ACC112 (cell line): ENCODE data around the gene DYDC1.

Experiments
- H2AFZ ChIP-seq: fragments of 200-600 bp; sonication (generic); one replicate; pipeline ENCODE4 v1.6.0; 2017; ENCODE audit warnings: antibody characterized with exemption, low read length; ENCODE audit not compliant: unreplicated experiment
- H3K27ac ChIP-seq: fragments of 200-600 bp; sonication (generic); 2 replicates; pipeline ENCODE4 v1.5.1; 2014; ENCODE audit warnings: low read depth, mild to moderate bottlenecking, antibody characterized with exemption, low read length, moderate library complexity
- H3K27me3 ChIP-seq: fragments of 200-600 bp; sonication (generic); 2 replicates; pipeline ENCODE4 v1.6.1; 2014; ENCODE audit warnings: mild to moderate bottlenecking, antibody characterized with exemption, low read length, moderate library complexity, mixed read lengths; ENCODE audit not compliant: insufficient read depth
- H3K36me3 ChIP-seq: fragments of 200-600 bp; sonication (generic); 2 replicates; pipeline ENCODE4 v1.6.1; 2016; ENCODE audit warnings: mild to moderate bottlenecking, antibody characterized with exemption, low read length, moderate library complexity, mixed read lengths; ENCODE audit not compliant: insufficient read depth
- H3K4me1 ChIP-seq: fragments of 200-600 bp; sonication (generic); one replicate; pipeline ENCODE4 v1.6.1; 2016; ENCODE audit warnings: low read length, mixed read lengths; ENCODE audit not compliant: insufficient read depth, unreplicated experiment, control insufficient read depth
- H3K4me3 ChIP-seq: fragments of 200-600 bp; sonication (generic); 2 replicates; pipeline ENCODE4 v1.5.1; 2014; ENCODE audit warnings: mild to moderate bottlenecking, low read depth, low read length
- H3K79me2 ChIP-seq: fragments of 200-600 bp; sonication (generic); one replicate; pipeline ENCODE4 v1.6.0; 2016; ENCODE audit warnings: low read length; ENCODE audit not compliant: control insufficient read depth, unreplicated experiment, insufficient read depth

The DYDC1 gene

DNA sequence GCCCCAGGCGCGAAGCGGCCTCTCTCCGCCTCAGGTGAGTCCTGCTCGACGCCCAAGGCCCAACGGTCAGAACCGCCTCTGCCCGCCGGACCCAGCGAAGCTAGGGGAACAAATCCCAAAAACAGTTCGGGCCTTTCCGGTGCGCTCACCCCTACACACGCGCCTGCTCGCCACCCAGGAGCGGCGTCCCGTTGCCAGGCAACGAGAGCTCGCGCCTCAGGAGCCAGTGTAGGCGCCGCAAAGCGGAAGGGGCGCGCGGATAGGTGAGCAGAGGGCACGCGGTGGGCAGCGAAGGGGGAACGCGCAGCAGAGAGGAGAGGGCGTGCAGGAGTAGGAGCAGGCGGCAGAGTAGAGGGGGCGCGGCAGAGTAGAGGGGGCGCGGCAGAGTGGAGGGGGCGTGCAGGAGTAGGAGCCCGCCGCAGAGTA is at the start of gene DYDC1, which contains the start of gene DYDC2:
DYDC1 (minus strand) TSS at position 193 of the 426 bp plus-strand sequence. CDS start 4,154 bp downstream, outside the sequence.
DYDC2 (plus strand) TSS at position 219 of the 426 bp plus-strand sequence. CDS start 5,663 bp downstream, outside the sequence.
- Histone ChIP-seq H3K79me2 (no peaks in the 10 kb centered on the region), H3K27me3 (peaks cover 54% of the 10 kb centered on the region), H3K27ac (no peak within 1 kb of the TSS), H3K4me1 (no peaks in the 10 kb centered on the region), H3K4me3 (no peak within 1 kb of the TSS), H3K36me3 (no peaks in the 10 kb centered on the region), H2AFZ (no peak within 1 kb of the TSS)

DNA sequence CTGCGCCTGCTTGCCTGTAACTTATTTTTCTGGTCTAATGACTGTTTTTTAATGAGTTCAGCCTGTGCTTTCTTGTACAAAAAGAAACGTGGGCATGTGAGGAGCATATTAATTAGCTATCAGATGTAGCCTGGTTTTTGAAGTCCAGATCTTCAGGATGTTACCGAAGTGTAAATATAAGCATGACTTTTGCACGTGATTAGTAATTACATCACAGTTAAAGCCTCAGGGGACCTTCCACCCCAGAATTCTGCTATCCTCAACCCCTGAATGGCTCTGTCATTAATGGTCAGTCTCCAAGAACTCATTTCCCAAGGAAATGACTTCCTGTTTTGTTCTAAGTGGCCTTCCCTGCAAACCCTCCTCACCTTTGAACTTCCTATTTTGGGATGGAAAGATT is 49.6 kb upstream of the DYDC1 start:
- H3K4me1 ChIP-seq: no peaks in the 10 kb centered on the region
- H3K27me3 ChIP-seq: peaks cover 61% of the 10 kb centered on the region
- no peak overlapping the region for H3K4me3 ChIP-seq
- H2AFZ ChIP-seq: no peak overlapping the region
- H3K36me3 ChIP-seq: no peaks in the 10 kb centered on the region
- H3K79me2 ChIP-seq: no peaks in the 10 kb centered on the region
- H3K27ac ChIP-seq: no peak overlapping the region

DNA sequence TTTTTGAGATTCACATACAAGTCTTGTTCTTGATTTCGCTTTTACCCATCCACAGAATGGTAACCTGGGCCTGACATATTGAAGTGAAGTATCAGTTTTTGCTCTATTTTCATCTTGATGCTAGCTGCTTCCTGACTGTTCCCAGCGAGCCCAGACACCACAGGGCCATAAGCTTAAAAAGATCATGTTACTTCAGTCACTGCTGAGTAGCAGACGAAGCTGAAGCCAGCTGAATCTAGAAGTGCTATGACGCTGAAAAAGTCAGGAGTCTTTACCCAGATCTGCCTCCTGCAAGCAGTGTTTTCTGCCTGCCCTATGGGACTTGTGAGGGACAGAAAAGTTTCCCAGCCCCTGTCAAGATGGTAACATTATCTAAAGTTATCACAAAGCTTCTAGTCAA is 49.1 kb upstream of the DYDC1 start:
- peaks cover 59% of the 10 kb centered on the region for H3K27me3 ChIP-seq
- H3K4me3 ChIP-seq: no peak overlapping the region
- no peaks in the 10 kb centered on the region for H3K4me1 ChIP-seq
- no peaks in the 10 kb centered on the region for H3K36me3 ChIP-seq
- no peaks in the 10 kb centered on the region for H3K79me2 ChIP-seq
- no peak overlapping the region for H2AFZ ChIP-seq
- H3K27ac ChIP-seq: no peak overlapping the region

DNA sequence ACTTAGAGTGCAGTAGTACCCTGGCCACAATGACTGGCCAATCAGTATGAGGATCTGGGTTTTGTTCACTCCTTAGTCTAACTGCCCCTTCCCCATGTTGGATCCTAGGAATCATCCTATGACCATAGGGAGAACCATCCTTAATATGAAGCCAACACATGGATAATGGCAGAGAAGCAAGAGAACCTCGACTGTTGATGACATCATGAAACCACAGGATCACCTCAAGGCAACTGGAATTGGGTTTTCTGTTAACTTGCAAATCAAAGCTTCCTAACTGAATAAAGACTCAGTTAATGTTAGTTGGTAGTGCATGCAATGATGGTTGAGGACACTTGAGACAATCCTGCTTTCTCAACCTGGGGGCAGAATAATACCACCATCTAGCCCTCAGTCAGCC is 48.5 kb upstream of the DYDC1 start:
- H3K4me3 ChIP-seq: no peak overlapping the region
- no peaks in the 10 kb centered on the region for H3K4me1 ChIP-seq
- H3K79me2 ChIP-seq: no peaks in the 10 kb centered on the region
- H2AFZ ChIP-seq: no peak overlapping the region
- peaks cover 54% of the 10 kb centered on the region for H3K27me3 ChIP-seq
- no peaks in the 10 kb centered on the region for H3K36me3 ChIP-seq
- no peak overlapping the region for H3K27ac ChIP-seq

GRCh38 chr10:80400136-80400804 is 43.7 kb upstream of the DYDC1 start:
- Histone ChIP-seq H2AFZ (no peak overlapping the region), H3K27me3 (peaks cover 23% of the 10 kb centered on the region), H3K36me3 (no peaks in the 10 kb centered on the region), H3K4me3 (no peak overlapping the region), H3K4me1 (no peaks in the 10 kb centered on the region), H3K79me2 (no peaks in the 10 kb centered on the region), H3K27ac (no peak overlapping the region)

DNA sequence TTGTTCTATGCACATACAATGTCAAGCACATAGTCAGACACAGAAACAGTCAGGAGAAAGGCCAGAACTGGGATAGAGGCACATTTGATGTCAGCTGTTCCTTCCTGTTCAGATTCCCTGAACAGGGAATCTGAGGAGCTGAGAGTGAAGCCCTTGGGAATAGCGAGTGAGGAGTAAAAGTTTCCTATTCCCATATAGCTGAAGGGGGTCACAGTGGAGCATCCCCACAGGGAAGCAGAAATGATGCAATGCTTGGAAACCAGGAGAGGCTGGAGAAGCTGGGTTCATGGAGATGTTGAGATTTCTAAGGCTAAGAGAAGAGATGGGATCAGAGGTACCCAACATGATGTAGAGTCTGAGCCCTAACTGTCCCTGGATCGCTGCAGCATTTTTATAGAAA is 40.5 kb upstream of the DYDC1 start:
- H3K27me3 ChIP-seq: peaks cover 19% of the 10 kb centered on the region
- H3K4me1 ChIP-seq: no peaks in the 10 kb centered on the region
- no peaks in the 10 kb centered on the region for H3K79me2 ChIP-seq
- no peak overlapping the region for H3K4me3 ChIP-seq
- H3K36me3 ChIP-seq: no peaks in the 10 kb centered on the region
- H3K27ac ChIP-seq: no peak overlapping the region
- no peak overlapping the region for H2AFZ ChIP-seq

DNA sequence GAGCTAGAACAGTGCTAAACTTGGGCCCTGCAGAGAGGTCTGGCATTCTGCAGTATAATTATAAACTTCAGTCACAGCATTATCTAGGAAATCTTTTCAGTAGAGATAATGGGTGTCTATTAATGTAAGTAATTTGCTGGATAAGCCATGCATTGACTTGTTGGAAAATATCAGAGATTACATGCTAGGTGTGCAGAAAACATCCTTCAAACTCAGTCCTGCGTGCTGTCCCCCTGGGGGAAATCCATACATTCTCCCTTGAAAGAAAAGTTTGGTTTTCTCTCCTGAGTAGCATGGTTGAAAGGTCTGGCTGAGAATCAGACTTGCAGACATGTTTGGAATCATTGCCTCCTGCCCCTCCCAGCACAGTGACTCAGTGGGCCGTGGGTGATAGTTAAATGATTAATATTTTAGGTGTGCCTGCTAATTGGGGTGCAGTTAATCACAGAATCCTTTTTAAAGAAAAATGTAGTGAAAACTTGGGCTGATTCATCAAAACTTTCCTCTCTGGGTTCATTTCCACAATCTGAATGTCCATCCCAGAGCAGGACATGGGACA is 37.9 kb upstream of the DYDC1 start:
- H3K4me1 ChIP-seq: no peaks in the 10 kb centered on the region
- no peaks in the 10 kb centered on the region for H3K36me3 ChIP-seq
- no peaks in the 10 kb centered on the region for H3K79me2 ChIP-seq
- peaks cover 31% of the 10 kb centered on the region for H3K27me3 ChIP-seq
- H3K4me3 ChIP-seq: no peak overlapping the region
- no peak overlapping the region for H3K27ac ChIP-seq
- H2AFZ ChIP-seq: no peak overlapping the region

GRCh38 chr10:80392250-80392649 is 35.7 kb upstream of the DYDC1 start:
- no peaks in the 10 kb centered on the region for H3K79me2 ChIP-seq
- H3K36me3 ChIP-seq: no peaks in the 10 kb centered on the region
- no peak overlapping the region for H3K27ac ChIP-seq
- peaks cover 34% of the 10 kb centered on the region for H3K27me3 ChIP-seq
- H2AFZ ChIP-seq: no peak overlapping the region
- H3K4me3 ChIP-seq: no peak overlapping the region
- H3K4me1 ChIP-seq: no peaks in the 10 kb centered on the region

DNA sequence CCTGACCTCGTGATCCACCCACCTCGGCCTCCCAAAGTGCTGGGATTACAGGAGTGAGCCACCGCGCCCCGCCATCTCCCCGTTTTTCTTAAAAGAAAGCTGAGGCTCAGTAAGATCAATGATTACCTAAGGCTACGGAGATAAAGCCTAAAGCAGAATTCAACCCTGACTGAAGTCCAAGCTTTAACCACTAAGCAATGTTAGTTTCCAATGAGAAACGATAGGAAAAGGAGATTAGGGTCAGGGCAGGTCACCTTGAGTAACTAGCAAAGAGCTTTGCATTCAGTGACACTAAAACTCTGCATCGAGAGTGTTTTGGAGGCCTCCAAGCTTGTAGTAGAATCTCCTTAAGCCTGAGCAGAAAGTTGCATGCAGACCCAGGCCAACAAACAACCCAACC is 34.2 kb upstream of the DYDC1 start:
- Histone ChIP-seq H3K27ac (no peak overlapping the region), H2AFZ (no peak overlapping the region), H3K4me3 (no peak overlapping the region), H3K27me3 (peaks cover 27% of the 10 kb centered on the region), H3K4me1 (no peaks in the 10 kb centered on the region), H3K36me3 (no peaks in the 10 kb centered on the region), H3K79me2 (no peaks in the 10 kb centered on the region)

- Histone ChIP-seq H3K4me1 (no peaks in the 10 kb centered on the region), H2AFZ (no peak overlapping the region), H3K27ac (no peak overlapping the region), H3K79me2 (no peaks in the 10 kb centered on the region), H3K27me3 (peaks cover 37% of the 10 kb centered on the region), H3K36me3 (no peaks in the 10 kb centered on the region), H3K4me3 (no peak overlapping the region)
Measured at GRCh38 chr10:80382989-80383388, 26.4 kb upstream of the DYDC1 start.

DNA sequence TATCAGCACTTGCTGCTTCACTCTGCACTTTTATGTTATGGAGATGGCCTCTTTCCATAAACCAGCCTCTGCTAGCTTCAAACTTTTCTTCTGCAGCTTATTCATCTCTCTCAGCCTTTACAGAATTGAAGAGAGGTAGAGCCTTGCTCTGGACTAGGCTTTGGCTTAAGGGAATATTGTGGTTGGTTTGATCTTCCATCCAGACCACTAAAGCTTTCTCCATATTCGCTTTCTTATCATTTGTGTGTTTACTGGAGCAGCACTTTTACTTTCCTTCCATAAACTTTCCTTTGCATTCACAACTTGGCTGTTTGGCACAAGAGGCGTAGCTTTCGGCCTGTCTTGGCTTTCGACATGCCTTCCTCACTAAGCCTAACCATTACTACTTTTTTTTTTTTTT is 23.6 kb upstream of the DYDC1 start:
- no peak overlapping the region for H2AFZ ChIP-seq
- no peaks in the 10 kb centered on the region for H3K79me2 ChIP-seq
- H3K4me1 ChIP-seq: no peaks in the 10 kb centered on the region
- no peaks in the 10 kb centered on the region for H3K36me3 ChIP-seq
- no peak overlapping the region for H3K4me3 ChIP-seq
- peaks cover 42% of the 10 kb centered on the region for H3K27me3 ChIP-seq
- H3K27ac ChIP-seq: no peak overlapping the region
